Liver (tissue), 9 donors: Measurements from ENCODE around the gene JAKMIP1. TPM values are rescaled to one million over a fixed set of nuclear protein-coding genes. Genes with fewer than 3 reads are reported as not detected.

Source experiments
- DNase-seq: peaks from one replicate; pipeline ENCODE4 v3.0.0-alpha.2; 2017; ENCODE audit warnings: low spot score
- H3K27ac ChIP-seq, 2 donors: one replicate each; pipeline ENCODE4 v1.7.0; 2013; ENCODE audit warnings: inconsistent platforms in 2 of 2, low read length in 2 of 2, control low read depth in 1 of 2, low read depth in 1 of 2, mild to moderate bottlenecking in 1 of 2
- H3K27me3 ChIP-seq, 4 donors: one replicate each; pipeline versions ENCODE4 v1.6.1 to v1.7.0; 2013; ENCODE audit warnings: low read length in 3 of 4, inconsistent platforms in 1 of 4, mild to moderate bottlenecking in 1 of 4, moderate library complexity in 1 of 4; ENCODE audit not compliant: control insufficient read depth in 4 of 4, insufficient read depth in 4 of 4
- H3K36me3 ChIP-seq, 4 donors: one replicate each; pipeline versions ENCODE4 v1.6.1 to v1.7.0; 2013; ENCODE audit warnings: low read length in 3 of 4, mild to moderate bottlenecking in 3 of 4, low read depth in 1 of 4, moderate library complexity in 1 of 4; ENCODE audit not compliant: control insufficient read depth in 4 of 4, insufficient read depth in 3 of 4
- H3K4me1 ChIP-seq, 4 donors: one replicate each; pipeline versions ENCODE4 v1.6.1 to v1.7.0; 2013; ENCODE audit warnings: low read length in 3 of 4, mild to moderate bottlenecking in 3 of 4, moderate library complexity in 1 of 4; ENCODE audit not compliant: control insufficient read depth in 4 of 4, insufficient read depth in 4 of 4
- H3K4me3 ChIP-seq, 3 donors: one replicate each; pipeline versions ENCODE4 v1.6.1 to v1.7.0; 2013; ENCODE audit warnings: low read length in 3 of 3, control low read depth in 1 of 3, low read depth in 1 of 3, mild to moderate bottlenecking in 1 of 3
- H3K9ac ChIP-seq, 2 donors: one replicate each; pipeline ENCODE4 v1.7.0; 2013; ENCODE audit warnings: low read length in 2 of 2, mild to moderate bottlenecking in 2 of 2, moderate library complexity in 2 of 2, control low read depth in 1 of 2, low read depth in 1 of 2
- H3K9me3 ChIP-seq, 4 donors: one replicate each; pipeline versions ENCODE4 v1.6.1 to v1.7.0; 2013; ENCODE audit warnings: low read length in 3 of 4; ENCODE audit not compliant: control insufficient read depth in 4 of 4
- CTCF ChIP-seq: fragments of 150-350 bp; IDR thresholded peaks from 2 replicates; pipeline ENCODE4 v1.5.1; 2017; ENCODE audit warnings: improper control_type of control experiment, low read depth, low read length; ENCODE audit not compliant: missing input control
- EGR1 ChIP-seq, 2 donors: IDR thresholded peaks; 2 replicates each; pipeline ENCODE4 v1.6.1; 2016 to 2018; ENCODE audit warnings: antibody characterized with exemption in 2 of 2, low read depth in 2 of 2
- FOXA1 ChIP-seq: IDR thresholded peaks from 2 replicates; pipeline ENCODE4 v1.6.1; 2016; ENCODE audit warnings: antibody characterized with exemption
- FOXA2 ChIP-seq: IDR thresholded peaks from 2 replicates; pipeline ENCODE4 v1.6.1; 2016; ENCODE audit warnings: antibody characterized with exemption
- GABPA ChIP-seq, 2 donors: IDR thresholded peaks in 1 of 2; conservative IDR thresholded peaks in 1 of 2; 2 replicates each; pipeline ENCODE4 v1.6.1; 2016; ENCODE audit warnings: antibody characterized with exemption in 2 of 2, mild to moderate bottlenecking in 1 of 2, moderate library complexity in 1 of 2
- HNF4A ChIP-seq, 2 donors: conservative IDR thresholded peaks; 2 replicates each; pipeline ENCODE4 v1.6.1; 2016; ENCODE audit warnings: antibody characterized with exemption in 2 of 2, mild to moderate bottlenecking in 2 of 2
- HNF4G ChIP-seq: IDR thresholded peaks from 2 replicates; pipeline ENCODE4 v1.6.1; 2016; ENCODE audit warnings: antibody characterized with exemption
- JUND ChIP-seq, 2 donors: IDR thresholded peaks; 2 replicates each; pipeline ENCODE4 v1.6.1; 2016; ENCODE audit warnings: antibody characterized with exemption in 2 of 2
- NR2F2 ChIP-seq: IDR thresholded peaks from 2 replicates; pipeline ENCODE4 v1.6.1; 2016; ENCODE audit warnings: antibody characterized with exemption
- RAD21 ChIP-seq, 2 donors: IDR thresholded peaks; 2 replicates each; pipeline ENCODE4 v1.6.1; 2016; ENCODE audit warnings: antibody characterized with exemption in 2 of 2, mild to moderate bottlenecking in 2 of 2
- RXRA ChIP-seq, 2 donors: IDR thresholded peaks; 2 replicates each; pipeline ENCODE4 v1.6.1; 2017 to 2018; ENCODE audit warnings: antibody characterized with exemption in 2 of 2, mild to moderate bottlenecking in 1 of 2
- SP1 ChIP-seq: IDR thresholded peaks from 2 replicates; pipeline ENCODE4 v1.6.1; 2018; ENCODE audit warnings: antibody characterized with exemption, mild to moderate bottlenecking
- YY1 ChIP-seq: IDR thresholded peaks from 2 replicates; pipeline ENCODE4 v1.6.1; 2016; ENCODE audit warnings: antibody characterized with exemption, mild to moderate bottlenecking
- WGBS: extraction: QIAGEN DNeasy Blood & Tissue Kit; methylation state at CpG from one replicate; pipeline ENCODE4 v1.1.7; 2013; 5-methylcytosine and 5-hydroxymethylcytosine counted together
- polyA plus RNA-seq, 2 donors: library from polyadenylated mRNA; stranded (reverse) in 1 of 2; unstranded in 1 of 2; fragments of 200-250 nt in 1 of 2; fragments of >200 nt in 1 of 2; fragmentation: Nextera tagmentation in 1 of 2; extraction: Ambion mirVana in 1 of 2; gene quantifications; one replicate each; pipeline versions ENCODE4 v1.2.1 to v1.2.3, GENCODE V29; 2013 to 2015
- total RNA-seq, 2 donors: library from RNA; depleted of rRNA; stranded (reverse); fragments of >200 nt; gene quantifications; one replicate each; pipeline ENCODE4 v1.2.3, GENCODE V29; 2014
- TF ChIP-seq, protein P1 (sequence below): IDR thresholded peaks from 2 replicates; pipeline ENCODE4 v1.6.1; 2016; ENCODE audit warnings: antibody characterized with exemption
- TF ChIP-seq, protein P2 (sequence below): IDR thresholded peaks from 2 replicates; pipeline ENCODE4 v1.6.1; 2016; ENCODE audit warnings: antibody characterized with exemption
- TF ChIP-seq, protein P3 (sequence below): IDR thresholded peaks from 2 replicates; pipeline ENCODE4 v1.6.1; 2016; ENCODE audit warnings: antibody characterized with exemption
- donor health status: healthy.
- donor health status: healthy.
- donor health status: healthy.
- donor health status: healthy.
- donor health status: healthy.

JAKMIP1 gene
- total and polyA plus RNA-seq, 4 donors, result 0.08 to 0.50 TPM; not detected in 2

GRCh38 chr4:6147441-6147840 is 52.9 kb downstream of the JAKMIP1 start:
- DNase-seq, result no peak
- H3K9ac ChIP-seq, result no peak overlapping the region
- no peak overlapping the region for H3K4me3 ChIP-seq
- no peaks in the 10 kb centered on the region for H3K4me1 ChIP-seq
- peaks cover 0 to 4% (median 2%) of the 10 kb centered on the region in 4 donors for H3K9me3 ChIP-seq
- H3K27ac ChIP-seq, result no peak overlapping the region
- peaks cover 0 to 6% (median 0%) of the 10 kb centered on the region in 4 donors for H3K27me3 ChIP-seq
- no peak for TF ChIP-seq GABPA (IDR thresholded peaks at IDR 0.05 in 1 of 2, conservative IDR thresholded peaks at IDR 0.05 in 1 of 2)
- TF ChIP-seq JUND (IDR thresholded peaks at IDR 0.05), result no peak
- TF ChIP-seq FOXA1, result no peak
- TF ChIP-seq HNF4G, result no peak
- no peak for TF ChIP-seq FOXA2
- TF ChIP-seq SP1, result no peak
- TF ChIP-seq, protein P1, sequence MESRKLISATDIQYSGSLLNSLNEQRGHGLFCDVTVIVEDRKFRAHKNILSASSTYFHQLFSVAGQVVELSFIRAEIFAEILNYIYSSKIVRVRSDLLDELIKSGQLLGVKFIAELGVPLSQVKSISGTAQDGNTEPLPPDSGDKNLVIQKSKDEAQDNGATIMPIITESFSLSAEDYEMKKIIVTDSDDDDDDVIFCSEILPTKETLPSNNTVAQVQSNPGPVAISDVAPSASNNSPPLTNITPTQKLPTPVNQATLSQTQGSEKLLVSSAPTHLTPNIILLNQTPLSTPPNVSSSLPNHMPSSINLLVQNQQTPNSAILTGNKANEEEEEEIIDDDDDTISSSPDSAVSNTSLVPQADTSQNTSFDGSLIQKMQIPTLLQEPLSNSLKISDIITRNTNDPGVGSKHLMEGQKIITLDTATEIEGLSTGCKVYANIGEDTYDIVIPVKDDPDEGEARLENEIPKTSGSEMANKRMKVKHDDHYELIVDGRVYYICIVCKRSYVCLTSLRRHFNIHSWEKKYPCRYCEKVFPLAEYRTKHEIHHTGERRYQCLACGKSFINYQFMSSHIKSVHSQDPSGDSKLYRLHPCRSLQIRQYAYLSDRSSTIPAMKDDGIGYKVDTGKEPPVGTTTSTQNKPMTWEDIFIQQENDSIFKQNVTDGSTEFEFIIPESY, result no peak
- TF ChIP-seq RAD21 (IDR thresholded peaks at IDR 0.05), result no peak
- TF ChIP-seq YY1, result no peak
- no peak for TF ChIP-seq RXRA (IDR thresholded peaks at IDR 0.05)
- 75% methylated on average over 6 of the region's 6 CpGs for WGBS
- no peaks in the 10 kb centered on the region for H3K36me3 ChIP-seq

DNA sequence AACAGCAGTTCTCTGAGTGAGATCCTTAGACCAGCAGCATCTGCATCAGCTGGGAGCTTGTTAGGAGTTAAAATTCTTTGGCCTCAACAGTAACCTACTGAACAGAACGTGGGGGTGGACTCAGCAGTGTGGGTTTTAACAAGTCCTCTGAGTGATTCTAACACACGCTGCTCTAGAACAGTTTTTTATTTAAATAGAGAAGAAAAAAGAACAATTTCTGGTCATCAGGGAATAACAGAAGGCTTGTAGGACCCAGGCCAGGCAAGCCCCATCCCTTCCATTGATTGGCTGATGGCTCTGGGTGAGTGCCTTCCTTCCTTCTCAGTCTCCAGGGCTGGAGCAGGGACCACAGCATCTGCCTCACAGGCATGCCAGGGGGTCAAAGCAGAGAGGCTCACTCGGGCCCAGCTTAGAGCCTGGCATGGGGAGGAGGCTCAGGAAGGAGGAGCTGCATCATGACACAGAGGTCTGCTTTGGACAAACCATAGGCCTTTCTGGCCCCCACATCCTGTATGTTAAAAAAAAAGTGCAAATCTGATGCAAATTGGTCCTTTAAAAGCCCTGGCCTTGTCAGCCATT is 56.7 kb downstream of the JAKMIP1 start:
- 66% methylated on average over 3 of the region's 3 CpGs for WGBS

More for the DNA sequence above, 56.7 kb downstream of the JAKMIP1 start:
- no peak for DNase-seq
- peaks cover 0 to 4% (median 2%) of the 10 kb centered on the region in 4 donors for H3K9me3 ChIP-seq
- H3K27ac ChIP-seq, result no peak overlapping the region
- H3K4me3 ChIP-seq, result no peak overlapping the region
- peaks cover 0 to 6% (median 0%) of the 10 kb centered on the region in 4 donors for H3K27me3 ChIP-seq
- TF ChIP-seq CTCF (no peak), SP1 (no peak), FOXA1 (no peak), NR2F2 (no peak), HNF4G (no peak), RXRA (IDR thresholded peaks at IDR 0.05) (no peak), GABPA (IDR thresholded peaks at IDR 0.05 in 1 of 2, conservative IDR thresholded peaks at IDR 0.05 in 1 of 2) (no peak), YY1 (no peak), HNF4A (conservative IDR thresholded peaks at IDR 0.05) (no peak), EGR1 (IDR thresholded peaks at IDR 0.05; ENCODE audit: low read depth in 2 of 2) (no peak), JUND (IDR thresholded peaks at IDR 0.05) (no peak), RAD21 (IDR thresholded peaks at IDR 0.05) (no peak)
- TF ChIP-seq, protein P2, sequence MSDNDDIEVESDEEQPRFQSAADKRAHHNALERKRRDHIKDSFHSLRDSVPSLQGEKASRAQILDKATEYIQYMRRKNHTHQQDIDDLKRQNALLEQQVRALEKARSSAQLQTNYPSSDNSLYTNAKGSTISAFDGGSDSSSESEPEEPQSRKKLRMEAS, result no peak
- TF ChIP-seq, protein P3, sequence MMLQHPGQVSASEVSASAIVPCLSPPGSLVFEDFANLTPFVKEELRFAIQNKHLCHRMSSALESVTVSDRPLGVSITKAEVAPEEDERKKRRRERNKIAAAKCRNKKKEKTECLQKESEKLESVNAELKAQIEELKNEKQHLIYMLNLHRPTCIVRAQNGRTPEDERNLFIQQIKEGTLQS, result no peak
- TF ChIP-seq, protein P1, result no peak
- H3K4me1 ChIP-seq, result no peaks in the 10 kb centered on the region
- H3K9ac ChIP-seq, result no peak overlapping the region
- no peaks in the 10 kb centered on the region for H3K36me3 ChIP-seq
